D341Med (cell line): ENCODE data around the gene PLEKHA1.

ENCODE experiments used
- DNase-seq: peaks from one replicate; pipeline ENCODE4 v3.0.0; 2012; ENCODE audit warnings: low spot score

Gene PLEKHA1

DNA sequence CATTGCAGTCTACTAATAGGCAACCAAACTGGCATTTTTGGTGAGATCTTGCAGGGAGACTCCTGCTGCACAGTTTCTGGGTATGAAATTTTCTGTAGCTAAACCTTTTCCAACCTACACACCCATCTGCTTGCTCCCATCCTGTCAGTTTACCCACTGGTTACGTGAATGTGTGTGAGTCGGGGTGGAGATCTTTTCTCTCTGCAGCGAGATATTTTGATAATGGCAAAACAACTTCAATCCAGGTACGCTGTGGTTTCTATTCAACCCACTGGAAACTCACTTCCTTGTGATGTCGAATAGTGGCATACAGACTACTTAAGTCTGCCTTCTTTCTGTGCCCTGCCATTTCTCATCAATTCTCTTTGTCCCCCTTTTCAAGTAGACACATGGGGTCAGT is 4.5 kb downstream of the PLEKHA1 start:
- no peak for DNase-seq

DNA sequence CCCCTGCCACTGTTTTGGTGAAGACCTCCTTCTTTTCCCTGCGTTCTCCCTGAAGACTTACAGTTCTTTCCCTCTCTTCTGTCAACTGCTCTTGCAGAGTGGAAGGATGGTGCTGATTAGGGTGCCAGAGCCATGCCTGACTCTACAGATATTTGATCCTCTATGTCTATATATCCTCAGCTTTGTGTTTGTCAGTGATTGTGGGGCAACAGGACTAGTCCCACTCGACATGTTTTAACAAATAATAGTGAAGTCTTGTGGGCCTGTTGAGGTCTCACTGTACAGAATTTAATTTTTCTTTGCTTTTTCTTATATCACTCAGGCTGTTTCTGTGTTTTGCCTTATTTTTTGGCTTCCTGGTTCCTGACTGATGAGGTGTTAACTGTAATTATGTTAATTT is 5.0 kb downstream of the PLEKHA1 start:
- DNase-seq = no peak

DNA sequence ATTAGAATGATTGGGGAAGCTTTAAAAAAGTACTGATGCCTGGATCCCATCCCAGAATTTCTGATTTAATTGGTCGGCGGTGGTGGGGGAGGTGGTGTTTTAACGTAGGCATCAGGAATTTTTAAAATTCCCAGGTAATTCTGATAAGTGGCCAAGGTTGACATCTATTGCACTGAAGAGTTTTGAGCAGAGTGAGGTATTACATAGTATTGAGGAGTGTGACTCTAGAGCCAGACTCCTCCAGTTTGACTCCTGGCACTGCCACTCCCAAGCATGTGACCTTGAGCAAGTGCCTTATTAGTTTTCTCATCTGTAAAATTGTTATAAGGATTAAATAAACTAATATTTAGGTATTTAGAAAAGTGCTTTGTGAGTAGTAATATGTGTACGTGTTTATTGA is 6.2 kb downstream of the PLEKHA1 start:
- no peak for DNase-seq

DNA sequence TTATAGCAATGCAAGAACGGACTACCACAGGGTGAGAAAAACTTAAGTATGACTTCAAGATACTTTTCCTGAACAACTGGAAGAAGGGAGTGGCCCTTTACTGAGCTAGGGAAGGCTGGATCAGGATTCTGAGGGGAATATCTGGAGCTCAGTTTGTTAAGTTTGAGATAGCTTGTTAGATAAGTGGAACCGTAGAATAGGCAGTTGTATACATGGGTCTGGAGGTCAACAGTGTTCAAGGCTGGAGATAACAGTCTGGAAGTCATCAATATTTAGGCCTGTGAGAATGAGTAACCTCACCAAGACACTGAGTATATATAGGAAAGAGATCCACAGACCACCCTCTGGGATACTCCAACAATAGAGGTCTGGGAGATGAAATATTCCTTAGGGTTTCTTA is 7.2 kb downstream of the PLEKHA1 start:
- DNase-seq = no peak

DNA sequence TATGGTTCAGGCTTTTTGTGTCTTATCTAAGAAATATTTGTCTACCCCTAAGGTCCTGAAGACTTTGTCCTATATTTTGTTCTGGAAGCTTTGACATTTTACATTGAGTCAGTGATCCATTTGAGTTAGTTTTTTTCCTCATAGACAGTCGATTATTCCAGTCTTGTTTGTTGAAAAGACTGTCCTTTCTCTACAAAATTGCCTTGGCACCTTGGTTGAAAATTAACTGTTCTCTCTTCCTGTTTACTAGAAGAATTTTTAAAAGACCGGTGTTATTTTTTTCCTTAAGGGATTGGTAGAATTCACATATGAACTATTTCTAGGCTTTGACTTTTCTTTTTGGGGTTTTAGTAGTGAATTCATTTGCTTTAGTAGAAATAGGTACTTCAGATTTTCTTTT is 12.0 kb downstream of the PLEKHA1 start:
- DNase-seq = no peak

DNA sequence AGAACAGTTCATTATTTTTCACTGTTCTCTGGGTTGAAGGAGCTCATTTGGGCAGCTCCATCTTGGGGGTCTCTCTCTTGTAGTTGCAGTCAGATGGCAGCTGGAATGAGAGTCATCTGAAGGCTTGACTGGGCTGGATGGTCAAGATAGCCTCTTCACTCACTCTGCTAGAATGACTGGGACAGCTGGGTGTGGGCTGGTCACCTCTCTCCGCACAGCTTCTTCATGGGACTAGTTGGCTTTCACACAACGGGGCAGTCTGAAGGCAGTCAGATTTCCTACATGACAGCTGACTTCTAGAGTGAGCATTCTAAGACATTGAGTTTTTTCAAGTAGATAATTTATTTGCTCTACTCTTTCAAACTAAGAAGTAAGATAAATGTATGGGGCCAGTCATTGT is 13.1 kb downstream of the PLEKHA1 start:
- no peak for DNase-seq

DNA sequence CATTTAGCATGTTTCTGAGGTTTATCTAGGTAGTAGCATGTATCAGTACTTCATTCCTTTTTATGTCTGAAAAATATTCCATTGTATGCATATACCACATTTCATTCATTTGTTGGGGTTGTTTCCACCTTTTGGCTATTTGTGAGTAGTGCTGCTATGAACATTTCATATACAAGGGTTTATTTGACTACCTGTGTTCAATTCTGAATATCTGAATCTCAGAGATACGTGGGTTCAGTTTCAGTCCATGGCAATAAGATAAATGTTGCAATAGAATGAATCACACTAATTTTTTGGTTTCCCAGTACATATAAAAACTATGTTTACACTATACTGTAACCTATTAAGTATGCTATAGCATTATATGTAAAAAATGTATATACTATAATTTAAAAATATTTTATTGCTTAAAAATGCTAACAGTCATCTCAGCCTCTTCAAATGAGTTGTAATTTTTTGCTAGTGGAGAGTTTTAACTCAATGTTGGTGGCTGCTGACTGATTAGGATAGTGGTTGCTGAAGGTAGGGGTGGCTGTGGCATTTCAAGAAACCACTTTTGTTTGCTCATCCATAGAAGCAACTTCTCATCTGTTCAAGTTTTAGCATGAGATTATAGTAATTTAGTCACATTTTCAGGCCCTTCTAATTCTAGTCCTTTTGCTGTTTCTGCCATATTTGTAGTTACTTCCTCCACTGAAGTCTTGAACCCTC is 13.9 kb downstream of the PLEKHA1 start:
- no peak for DNase-seq

DNA sequence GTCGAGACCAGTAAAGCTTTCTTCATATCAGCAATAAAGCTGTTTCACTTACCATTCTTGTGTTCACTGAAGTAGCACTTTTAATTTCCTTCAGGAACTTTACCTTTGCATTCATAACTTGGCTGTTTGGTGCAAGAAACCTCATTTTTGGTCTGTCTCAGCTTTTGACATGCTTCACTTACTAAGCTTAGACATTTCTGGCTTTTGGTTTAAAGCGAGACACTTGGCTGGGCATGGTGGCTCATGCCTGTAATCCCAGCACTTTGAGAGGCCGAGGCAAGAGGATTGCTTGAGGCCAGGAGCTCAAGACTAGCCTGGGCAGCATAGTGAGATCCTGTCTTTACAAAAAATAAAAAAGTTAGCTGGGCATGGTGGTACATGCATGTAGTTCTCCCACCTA is 15.8 kb downstream of the PLEKHA1 start:
- no peak for DNase-seq

DNA sequence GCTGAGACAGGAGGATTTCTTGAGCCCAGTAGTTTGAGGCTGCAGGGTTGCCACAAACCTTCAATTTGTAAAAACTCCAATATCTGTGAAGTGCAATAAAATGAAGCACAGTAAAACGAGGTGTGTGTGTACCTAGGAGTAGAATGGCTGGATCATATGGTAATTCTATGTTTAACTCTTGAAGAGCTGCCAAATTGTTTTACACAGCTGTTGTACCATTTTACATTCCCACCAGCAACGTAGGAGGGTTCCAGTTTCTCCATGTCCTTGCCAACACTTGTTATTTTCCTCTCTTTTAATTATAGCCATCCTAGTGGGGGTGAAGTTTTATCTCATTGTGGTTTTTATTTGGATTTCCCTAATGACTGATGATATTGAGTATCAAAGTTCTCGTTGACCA is 16.2 kb downstream of the PLEKHA1 start:
- no peak for DNase-seq

DNA sequence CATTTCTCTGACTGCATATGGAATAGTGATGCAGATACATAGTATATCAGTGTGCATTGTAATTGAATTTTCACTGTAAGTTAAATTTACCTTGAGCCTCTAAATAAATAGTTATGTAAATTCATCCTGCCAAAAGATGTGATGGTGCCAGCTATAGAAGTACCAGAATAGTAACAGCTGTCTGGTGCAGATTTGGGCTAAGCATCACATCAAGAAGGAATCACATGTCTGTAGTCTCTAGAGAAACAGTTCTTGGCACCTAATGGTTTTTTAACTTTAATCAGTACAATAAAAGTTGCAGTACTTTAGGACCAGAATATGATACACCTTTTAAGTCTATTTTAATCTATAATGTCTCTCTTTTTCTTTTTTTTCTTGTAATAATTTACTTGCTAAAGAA is 17.4 kb downstream of the PLEKHA1 start:
- DNase-seq = no peak

DNA sequence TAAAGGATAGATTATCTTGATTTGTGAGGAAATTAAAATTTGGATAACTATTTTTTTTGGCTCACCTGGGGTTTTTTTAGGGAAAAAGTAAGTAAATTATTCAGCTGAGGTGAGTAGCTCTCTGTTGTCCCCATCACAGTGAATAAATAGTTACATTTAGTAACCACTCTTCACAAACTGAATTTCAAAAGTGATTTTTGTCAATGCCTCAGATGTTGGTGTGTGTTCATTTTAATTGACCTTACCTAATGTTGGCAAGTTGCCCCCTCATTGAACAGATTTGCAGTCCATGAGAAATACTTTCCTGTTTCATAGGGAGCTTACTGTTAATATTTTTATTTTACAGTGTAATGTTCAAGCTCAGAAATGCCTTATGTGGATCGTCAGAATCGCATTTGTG is 18.3 kb downstream of the PLEKHA1 start:
- no peak for DNase-seq

DNA sequence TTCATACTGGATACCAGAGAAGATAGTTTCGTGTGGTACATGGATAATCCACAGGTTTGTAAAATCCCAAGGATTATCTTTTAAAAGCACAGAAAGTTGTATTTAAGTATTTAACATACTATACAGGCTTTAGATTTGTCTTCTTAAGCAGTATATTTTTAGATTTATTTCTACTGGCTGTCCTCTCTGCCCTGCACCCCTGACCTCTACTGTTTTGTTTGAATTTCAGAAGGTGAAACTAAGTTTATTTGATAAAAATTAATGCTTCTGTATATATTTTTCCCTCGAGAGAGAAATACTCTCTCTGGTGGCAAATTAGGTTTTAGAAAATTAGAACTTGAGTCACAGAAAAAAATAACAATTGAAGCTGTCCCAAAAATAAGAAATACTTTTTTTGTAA is 18.8 kb downstream of the PLEKHA1 start:
- no peak for DNase-seq

DNA sequence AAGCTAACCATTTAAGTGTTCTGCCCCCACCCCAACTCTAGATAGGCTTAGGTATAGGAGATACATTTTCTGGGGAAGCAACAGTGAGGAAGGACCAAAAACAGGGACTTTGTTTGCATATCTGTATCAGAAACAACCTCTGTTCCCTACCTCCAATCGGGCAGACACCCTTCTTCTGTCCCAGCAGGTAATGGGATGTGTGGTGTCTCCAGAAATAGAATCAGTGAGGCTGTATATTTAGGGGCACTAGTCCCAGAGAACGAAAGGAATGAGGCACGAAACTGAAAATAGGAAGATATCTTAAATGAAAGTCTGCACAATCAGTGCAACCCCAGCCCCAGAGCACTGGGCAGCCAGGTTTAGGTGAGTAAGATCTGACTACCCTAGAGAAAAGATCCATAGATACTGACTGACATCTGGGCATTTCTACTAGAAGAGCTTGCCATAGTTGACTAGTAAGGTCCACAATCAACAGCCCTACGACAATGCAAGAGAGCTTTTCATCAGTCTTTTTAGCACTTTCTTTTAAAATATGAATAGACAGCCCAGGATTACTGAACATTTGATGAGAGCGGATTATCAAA is 28.1 kb downstream of the PLEKHA1 start:
- no peak for DNase-seq

DNA sequence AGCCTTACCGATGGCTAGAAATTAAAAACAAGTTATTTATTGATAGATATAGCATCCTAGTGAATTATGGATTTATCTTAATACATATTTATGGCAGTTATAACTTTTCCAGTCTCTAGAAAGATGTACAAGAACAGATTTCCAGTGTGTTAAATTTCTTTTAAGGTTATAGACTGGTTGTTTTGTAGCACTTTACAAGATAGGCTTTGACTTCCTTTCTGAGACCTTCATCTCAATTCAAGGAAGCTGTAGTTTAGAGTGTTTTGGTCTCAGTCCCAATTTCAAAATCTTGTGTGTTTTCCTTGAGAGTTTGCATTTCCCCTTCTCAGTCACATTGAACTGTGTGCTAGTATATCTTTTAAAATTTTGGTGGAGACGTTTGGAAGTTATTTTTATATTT is 30.1 kb downstream of the PLEKHA1 start:
- no peak for DNase-seq

DNA sequence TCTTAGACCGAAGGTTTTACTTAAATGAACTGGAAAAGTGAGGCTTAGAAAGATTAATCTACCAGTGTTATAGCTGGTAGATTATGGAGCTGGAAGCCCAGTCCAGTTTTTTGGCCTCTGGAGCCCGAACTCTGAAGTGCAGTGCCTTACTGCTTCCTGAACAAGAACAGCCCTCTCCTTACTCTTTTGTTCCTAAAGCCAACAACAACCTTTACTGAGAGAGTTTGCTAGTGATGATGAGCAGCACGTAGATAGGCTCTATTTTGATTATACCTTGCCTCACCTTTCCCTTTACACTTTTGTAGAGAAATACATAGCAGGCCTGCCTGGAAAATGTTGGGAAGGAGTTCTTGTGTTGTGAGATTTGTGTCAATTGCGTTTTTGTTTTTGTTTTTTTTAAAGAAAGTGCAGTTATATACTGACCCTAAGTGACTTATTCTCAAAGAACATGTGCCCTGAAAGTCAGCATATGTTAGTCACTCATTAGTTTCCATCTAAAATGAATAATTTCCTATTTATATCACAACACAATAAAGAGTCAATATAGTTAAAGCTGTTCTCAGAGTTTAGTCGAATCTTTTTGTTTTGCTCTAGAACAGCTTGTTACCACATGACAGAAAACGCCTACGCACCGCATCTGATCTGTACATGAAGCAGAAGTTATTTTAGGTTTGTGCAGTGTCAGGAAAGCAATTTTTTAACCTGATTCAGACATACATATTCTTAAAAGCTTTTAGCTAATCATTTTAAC is 33.0 kb downstream of the PLEKHA1 start:
- DNase-seq = no peak

DNA sequence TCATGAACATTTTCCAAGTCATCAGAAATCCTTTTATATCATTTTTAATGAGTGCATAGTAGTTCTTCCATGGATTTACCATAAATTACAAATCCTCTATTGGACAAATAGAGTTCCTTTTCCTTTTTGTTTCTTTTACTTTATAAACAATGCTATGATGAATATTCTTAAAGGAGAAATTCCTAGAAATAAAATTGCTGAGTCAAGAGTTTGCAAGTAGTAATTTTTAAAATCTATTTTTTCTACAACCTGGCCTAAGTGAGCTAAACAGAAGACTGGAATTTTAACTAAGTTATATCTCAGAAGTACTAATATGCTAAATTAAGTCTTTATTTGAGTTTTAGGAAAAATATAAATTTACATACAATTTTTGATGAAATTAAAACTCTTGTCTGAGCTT is 38.8 kb downstream of the PLEKHA1 start:
- no peak for DNase-seq

DNA sequence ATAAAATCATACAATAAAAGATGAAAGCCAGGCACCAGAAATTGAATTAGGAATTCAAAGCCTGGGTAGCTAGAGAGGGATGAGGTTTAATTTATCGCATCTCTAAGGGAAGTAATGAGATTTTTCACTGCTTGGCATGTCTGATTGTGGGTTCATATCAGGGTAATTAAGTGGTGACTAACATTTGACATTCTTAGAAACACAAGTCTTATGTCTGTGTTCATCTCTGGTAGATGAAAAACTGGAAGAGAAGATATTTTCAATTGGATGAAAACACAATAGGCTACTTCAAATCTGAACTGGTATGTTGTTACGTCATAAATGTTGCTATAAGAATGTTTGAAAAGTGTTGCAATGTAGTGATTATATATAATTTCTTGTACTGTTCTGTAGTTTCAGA is 43.2 kb downstream of the PLEKHA1 start:
- DNase-seq = no peak

DNA sequence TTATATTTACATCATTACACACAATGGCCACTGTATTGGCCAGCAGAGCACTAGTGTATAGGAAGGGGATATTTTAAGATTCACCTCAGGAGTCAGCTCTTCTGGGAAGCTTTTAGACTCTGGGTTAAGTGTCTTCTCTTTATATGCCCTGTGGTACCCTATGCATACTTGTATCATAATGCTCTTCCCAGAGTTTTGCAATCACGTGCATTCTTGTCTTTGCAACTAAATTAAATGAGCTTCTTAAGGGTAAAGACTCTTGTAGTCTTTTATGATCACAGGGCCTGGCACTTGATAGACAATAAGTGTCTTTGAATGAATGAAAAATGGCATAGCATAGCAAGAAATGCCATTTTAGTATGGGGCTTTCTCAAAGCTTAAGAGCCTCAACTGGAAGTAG is 44.5 kb downstream of the PLEKHA1 start:
- DNase-seq = no peak

DNA sequence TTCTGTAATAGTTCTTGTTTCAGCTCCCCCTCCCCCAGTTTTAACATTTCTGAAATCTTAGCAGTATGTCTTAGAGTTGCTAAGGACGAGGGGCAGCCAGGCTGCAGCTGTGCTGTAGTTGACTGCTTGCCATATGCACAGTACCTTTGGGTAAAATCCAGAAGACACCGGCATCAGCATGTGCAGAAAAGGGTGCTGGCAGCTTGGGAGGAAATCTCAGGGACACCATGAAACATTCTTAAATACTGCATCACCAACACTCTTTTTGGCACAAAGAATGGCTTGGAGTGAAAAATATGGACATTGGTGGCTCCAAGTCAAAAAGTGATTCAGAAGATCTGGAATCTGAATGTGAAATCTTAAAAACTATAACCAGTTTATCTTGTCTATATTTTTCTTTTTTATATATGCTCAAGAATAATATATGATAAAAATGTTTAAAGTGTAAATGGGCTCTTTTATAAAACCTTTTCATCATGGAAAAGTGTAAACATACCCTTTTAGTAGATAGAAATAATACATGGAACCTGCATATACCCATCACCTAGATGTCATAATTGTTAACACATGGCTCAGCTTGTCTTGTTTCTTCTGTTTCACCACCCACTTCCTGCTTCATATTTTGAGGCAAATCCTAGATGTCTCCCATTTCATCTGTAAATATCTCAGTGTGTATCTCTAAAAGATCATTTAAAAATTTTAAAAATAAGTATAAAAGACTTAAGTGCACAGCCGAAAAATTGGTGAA is 45.5 kb downstream of the PLEKHA1 start:
- DNase-seq = no peak

DNA sequence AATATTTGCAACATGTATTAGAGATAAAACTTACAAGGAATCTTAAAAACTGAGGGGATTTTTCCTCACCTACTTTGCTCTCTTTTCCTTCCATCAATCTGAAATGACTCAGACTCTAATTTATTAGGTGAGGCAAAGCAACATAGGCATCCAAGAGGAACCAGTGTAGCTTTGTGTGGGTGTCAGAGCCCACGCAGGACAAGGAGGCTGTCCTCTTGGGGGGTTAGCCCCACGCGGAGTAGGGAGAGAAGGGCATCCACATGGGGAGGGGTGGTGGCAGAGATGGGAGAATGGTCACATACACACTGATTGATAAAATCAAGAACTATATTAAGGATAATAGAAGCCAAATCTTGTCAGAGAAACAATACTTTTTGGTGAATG is 46.1 kb downstream of the PLEKHA1 start:
- no peak for DNase-seq

DNA sequence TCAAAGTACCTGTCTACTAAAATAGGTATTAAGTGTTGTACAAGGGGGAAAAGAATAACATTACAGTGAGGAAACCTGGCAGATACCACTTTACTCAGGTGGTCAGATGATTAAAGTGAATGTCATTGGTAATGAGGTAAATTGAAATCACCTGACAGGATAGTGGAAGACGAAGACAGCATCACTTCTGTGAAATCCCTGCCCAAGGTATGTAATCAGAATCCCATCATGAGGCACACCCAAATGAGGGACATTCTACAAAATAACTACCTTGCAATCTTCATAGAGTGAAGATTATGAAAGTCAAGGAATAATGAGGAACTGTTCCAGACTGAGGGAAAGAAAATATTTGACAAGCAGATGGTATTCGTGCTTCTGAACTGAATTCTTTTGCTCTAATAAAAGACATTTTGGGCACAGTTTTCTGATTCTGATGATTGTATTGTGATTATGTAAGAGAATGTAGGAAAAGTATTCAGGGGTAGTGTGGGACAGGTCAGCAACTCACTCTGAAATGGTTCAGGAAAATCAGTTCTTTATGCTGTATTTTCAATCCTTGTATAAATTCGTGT is 46.6 kb downstream of the PLEKHA1 start:
- no peak for DNase-seq

DNA sequence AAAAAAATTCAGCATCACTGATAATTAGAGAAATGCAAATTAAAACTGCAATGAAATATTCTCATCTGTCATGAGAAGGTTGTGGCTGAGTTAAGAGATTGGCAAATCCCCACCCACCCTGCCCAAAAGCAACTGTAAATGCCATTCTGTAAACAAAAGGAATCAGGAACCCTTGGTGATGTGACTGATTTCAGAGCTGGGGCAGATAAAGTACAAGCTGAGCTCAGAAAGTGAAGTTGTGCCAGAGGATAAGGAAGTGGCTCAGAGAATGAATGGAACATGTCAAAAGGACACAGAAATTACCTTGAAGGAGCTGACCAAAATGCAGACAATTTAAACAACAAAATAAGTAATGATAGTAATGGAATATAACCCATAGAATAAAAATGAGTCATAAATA is 47.2 kb downstream of the PLEKHA1 start:
- no peak for DNase-seq
